CD4-positive, alpha-beta T cell (primary cell): ENCODE measurements around the gene SUPT4H1. TPM values are rescaled to one million over a fixed set of nuclear protein-coding genes. Genes with fewer than 3 reads are reported as not detected.

ENCODE experiments used
- ATAC-seq: fragments of 200-7000 bp; cut with Tn5 transposase; one replicate; pipeline ENCODE4 v1.10.0; 2022; ENCODE audit warnings: mild to moderate bottlenecking; ENCODE audit not compliant: poor library complexity
- CTCF ChIA-PET: fragments of 350-600 bp; sonication (Branson Sonifier 250); formaldehyde crosslinking; loops from one replicate; lab custom pipeline; 2021; ENCODE audit warnings: antibody characterized with exemption, inconsistent platforms; lab: Charles Lee
- POLR2A ChIA-PET: fragments of 350-600 bp; sonication (Branson Sonifier 250); formaldehyde crosslinking; loops from one replicate; lab custom pipeline; 2021; ENCODE audit warnings: antibody characterized with exemption, inconsistent platforms; lab: Charles Lee
- DNase-seq, 14 experiments: peaks; one replicate each; pipeline ENCODE4 v3.0.0-alpha.2; 2013 to 2020; ENCODE audit warnings: mixed read lengths in 2 of 14
- H3K27ac ChIP-seq, 2 donors: one replicate each; pipeline versions ENCODE4 v1.5.1 to v1.7.0; 2013; ENCODE audit warnings: low read length in 2 of 2, low read depth in 1 of 2, mild to moderate bottlenecking in 1 of 2
- H3K27me3 ChIP-seq, 2 experiments: 1 replicate in 1 of 2; 2 replicates in 1 of 2; pipeline versions ENCODE4 v1.6.1 to v1.7.0; 2013; ENCODE audit warnings: low read length in 2 of 2, control low read depth in 1 of 2, mild to moderate bottlenecking in 1 of 2, moderate library complexity in 1 of 2; ENCODE audit not compliant: insufficient read depth in 2 of 2, control insufficient read depth in 1 of 2
- H3K36me3 ChIP-seq: one replicate; pipeline ENCODE4 v1.6.1; 2013; ENCODE audit warnings: low read length, control low read depth; ENCODE audit not compliant: insufficient read depth
- H3K4me1 ChIP-seq: one replicate; pipeline ENCODE4 v1.6.1; 2013; ENCODE audit warnings: low read length, control low read depth; ENCODE audit not compliant: insufficient read depth
- H3K4me3 ChIP-seq: one replicate; pipeline ENCODE4 v1.5.1; 2013; ENCODE audit warnings: mild to moderate bottlenecking, low read length, moderate library complexity
- H3K9me3 ChIP-seq, 2 experiments: 1 replicate in 1 of 2; 2 replicates in 1 of 2; pipeline versions ENCODE4 v1.6.1 to v1.7.0; 2013; ENCODE audit warnings: low read length in 2 of 2, mild to moderate bottlenecking in 2 of 2, control low read depth in 1 of 2, moderate library complexity in 1 of 2; ENCODE audit not compliant: control insufficient read depth in 1 of 2, insufficient read depth in 1 of 2
- H3K27ac Mint-ChIP-seq: one replicate; pipeline ENCODE4 v1.8.0; 2020; ENCODE audit warnings: mixed read lengths
- H3K27me3 Mint-ChIP-seq: one replicate; pipeline ENCODE4 v1.8.0; 2021; ENCODE audit warnings: mixed read lengths
- H3K36me3 Mint-ChIP-seq: one replicate; pipeline ENCODE4 v1.8.0; 2021; ENCODE audit warnings: low read depth, mixed read lengths
- H3K4me1 Mint-ChIP-seq: one replicate; pipeline ENCODE4 v1.8.0; 2021; ENCODE audit warnings: low read depth, mixed read lengths
- H3K4me3 Mint-ChIP-seq: one replicate; pipeline ENCODE4 v1.8.0; 2020; ENCODE audit warnings: mild to moderate bottlenecking, mixed read lengths
- H3K9me3 Mint-ChIP-seq: one replicate; pipeline ENCODE4 v1.8.0; 2020; ENCODE audit warnings: mixed read lengths
- intact Hi-C, 2 experiments: fragments of 100-400 bp; cut with DNase I in 1 of 2; cut with micrococcal nuclease in 1 of 2; formaldehyde crosslinking; loops; one replicate each; pipeline versions ENCODE4 v1.15.1 to v1.9.0; 2023 to 2025; cut with DNase I, micrococcal nuclease
- total RNA-seq, 174 experiments: library from RNA in 2 of 174; stranded (reverse) in 2 of 174; gene quantifications; one replicate each; pipeline ENCODE4 v1.2.3 and lab custom pipeline; 2021 to 2026
- TF ChIP-seq, protein P1 (sequence below): fragments of 200-600 bp; IDR thresholded peaks from one replicate; pipeline ENCODE4 v1.8.0; 2022; ENCODE audit warnings: antibody characterized with exemption, mild to moderate bottlenecking

Gene SUPT4H1
- total RNA-seq, 2 experiments from 2014 or later: 46.5 to 47.0 TPM

DNA sequence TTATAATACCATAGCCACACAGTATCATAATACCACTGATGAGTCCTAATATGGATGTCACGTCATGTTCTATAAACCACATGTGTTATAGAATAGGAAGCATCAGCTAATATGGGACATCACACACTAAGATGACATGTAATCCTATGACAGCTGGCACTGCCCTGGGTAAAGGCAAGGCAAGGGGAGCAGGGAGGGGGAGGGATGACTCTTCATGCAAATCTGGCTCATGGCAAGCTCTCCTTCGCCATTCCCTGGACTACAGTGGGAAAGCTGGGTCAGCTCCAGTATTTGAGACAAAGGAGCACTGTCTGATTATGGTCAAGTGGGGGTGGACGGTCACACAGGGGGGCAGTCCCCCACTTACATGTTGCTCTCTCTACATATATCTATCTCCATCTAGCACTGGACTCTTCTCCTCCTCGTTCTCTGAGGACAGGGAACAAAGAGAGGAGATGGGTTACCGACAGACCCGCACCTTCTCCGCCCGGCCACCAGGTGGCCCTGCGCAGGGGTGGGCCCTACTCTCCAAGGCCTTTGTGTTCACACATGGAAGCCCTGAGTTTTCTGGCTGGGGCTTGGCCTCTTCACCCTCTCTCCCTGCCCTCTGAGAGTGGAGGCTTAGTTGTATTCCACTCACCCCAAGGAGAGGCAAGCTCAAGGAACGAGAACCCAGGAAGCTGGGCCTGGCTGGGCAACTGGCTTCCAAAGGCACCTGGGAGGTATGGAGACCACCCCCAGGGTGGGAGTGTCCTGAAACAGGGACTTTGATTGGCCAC is 47.8 kb downstream of the SUPT4H1 start:
- DNase-seq (peak; percentile 38 to 78 (median 51)), ATAC-seq (peak; percentile 95)
- peaks cover 6% of the 10 kb centered on the region for H3K4me1 Mint-ChIP-seq
- H3K27me3 Mint-ChIP-seq: no peaks in the 10 kb centered on the region
- POLR2A ChIA-PET: interaction anchor here (0.8 to 2.0 kb wide), 8 partner anchors 13 to 803 kb away, joined by 3 to 10 read pairs (median 4); partner anchors contain the start of genes HSF5, RNF43, SUPT4H1 and TRIM37
- Histone ChIP-seq H3K27me3 (no peaks in the 10 kb centered on the region), H3K27ac (no peak overlapping the region), H3K4me3 (no peak overlapping the region), H3K4me1 (peaks cover 8% of the 10 kb centered on the region), H3K9me3 (no peaks in the 10 kb centered on the region), H3K36me3 (peaks cover 8% of the 10 kb centered on the region)
- H3K9me3 Mint-ChIP-seq: no peaks in the 10 kb centered on the region
- TF ChIP-seq, protein P1, sequence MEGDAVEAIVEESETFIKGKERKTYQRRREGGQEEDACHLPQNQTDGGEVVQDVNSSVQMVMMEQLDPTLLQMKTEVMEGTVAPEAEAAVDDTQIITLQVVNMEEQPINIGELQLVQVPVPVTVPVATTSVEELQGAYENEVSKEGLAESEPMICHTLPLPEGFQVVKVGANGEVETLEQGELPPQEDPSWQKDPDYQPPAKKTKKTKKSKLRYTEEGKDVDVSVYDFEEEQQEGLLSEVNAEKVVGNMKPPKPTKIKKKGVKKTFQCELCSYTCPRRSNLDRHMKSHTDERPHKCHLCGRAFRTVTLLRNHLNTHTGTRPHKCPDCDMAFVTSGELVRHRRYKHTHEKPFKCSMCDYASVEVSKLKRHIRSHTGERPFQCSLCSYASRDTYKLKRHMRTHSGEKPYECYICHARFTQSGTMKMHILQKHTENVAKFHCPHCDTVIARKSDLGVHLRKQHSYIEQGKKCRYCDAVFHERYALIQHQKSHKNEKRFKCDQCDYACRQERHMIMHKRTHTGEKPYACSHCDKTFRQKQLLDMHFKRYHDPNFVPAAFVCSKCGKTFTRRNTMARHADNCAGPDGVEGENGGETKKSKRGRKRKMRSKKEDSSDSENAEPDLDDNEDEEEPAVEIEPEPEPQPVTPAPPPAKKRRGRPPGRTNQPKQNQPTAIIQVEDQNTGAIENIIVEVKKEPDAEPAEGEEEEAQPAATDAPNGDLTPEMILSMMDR: peak; percentile 71
- CTCF ChIA-PET: interaction anchor here (0.7 to 2.3 kb wide), 9 partner anchors 10 to 330 kb away, joined by 3 to 17 read pairs (median 4); partner anchors contain the start of gene HSF5
- no peaks in the 10 kb centered on the region for H3K36me3 Mint-ChIP-seq
- intact Hi-C loops: no loop called here
- H3K27ac Mint-ChIP-seq: no peak overlapping the region
- H3K4me3 Mint-ChIP-seq: no peak overlapping the region

DNA sequence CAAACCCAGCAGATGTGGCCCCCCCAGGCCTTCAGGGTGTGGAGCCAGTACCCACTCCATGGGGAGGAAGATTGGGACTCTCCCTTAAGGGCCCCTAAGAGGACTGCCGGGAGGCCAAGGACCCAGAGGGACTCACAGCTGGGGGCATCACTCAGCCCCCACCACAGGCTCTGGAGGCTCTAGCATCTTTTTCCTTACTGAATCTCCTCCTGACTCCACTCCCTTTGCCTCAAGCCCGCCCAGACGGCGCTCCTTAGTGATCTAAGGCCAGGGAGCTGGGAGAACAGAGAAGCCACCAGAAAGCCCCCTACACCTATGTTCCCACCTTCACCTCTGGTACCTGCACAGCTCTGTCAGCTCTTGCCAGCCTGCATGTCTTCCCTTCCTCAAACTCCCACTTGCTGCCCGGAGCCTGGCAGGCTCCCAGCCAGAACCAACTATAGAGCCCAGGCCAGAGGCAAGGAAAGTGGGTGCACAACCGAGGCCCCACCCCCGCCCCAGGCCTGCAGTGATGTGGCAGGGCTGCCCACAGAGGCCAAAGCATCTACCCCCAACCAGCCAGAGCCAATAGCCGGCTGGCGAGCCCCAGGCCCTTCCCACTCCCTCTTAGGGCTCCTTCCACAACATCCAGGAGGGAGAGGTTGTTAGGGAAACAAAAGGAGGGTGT is 48.9 kb downstream of the SUPT4H1 start:
- Histone ChIP-seq H3K27me3 (no peaks in the 10 kb centered on the region), H3K4me3 (no peak overlapping the region), H3K27ac (no peak overlapping the region), H3K36me3 (peaks cover 4% of the 10 kb centered on the region), H3K4me1 (peaks cover 8% of the 10 kb centered on the region), H3K9me3 (no peaks in the 10 kb centered on the region)
- Mint-ChIP-seq H3K4me1 (peaks cover 6% of the 10 kb centered on the region), H3K27ac (no peak overlapping the region), H3K4me3 (no peak overlapping the region), H3K9me3 (no peaks in the 10 kb centered on the region), H3K36me3 (no peaks in the 10 kb centered on the region), H3K27me3 (no peaks in the 10 kb centered on the region)
- DNase-seq (peak in 1 of 14 experiments; percentile 6), ATAC-seq (no peak)
- intact Hi-C loops: no loop called here
- TF ChIP-seq, protein P1: no peak
- ChIA-PET POLR2A (interaction anchor here (1.1 to 2.0 kb wide), 2 partner anchors 15 to 185 kb away, joined by 3 to 6 read pairs; partner anchors contain the start of gene HSF5), CTCF (interaction anchor here (1.0 to 2.3 kb wide), 6 partner anchors 14 to 185 kb away, joined by 4 to 17 read pairs (median 4); partner anchors contain the start of gene HSF5)

DNA sequence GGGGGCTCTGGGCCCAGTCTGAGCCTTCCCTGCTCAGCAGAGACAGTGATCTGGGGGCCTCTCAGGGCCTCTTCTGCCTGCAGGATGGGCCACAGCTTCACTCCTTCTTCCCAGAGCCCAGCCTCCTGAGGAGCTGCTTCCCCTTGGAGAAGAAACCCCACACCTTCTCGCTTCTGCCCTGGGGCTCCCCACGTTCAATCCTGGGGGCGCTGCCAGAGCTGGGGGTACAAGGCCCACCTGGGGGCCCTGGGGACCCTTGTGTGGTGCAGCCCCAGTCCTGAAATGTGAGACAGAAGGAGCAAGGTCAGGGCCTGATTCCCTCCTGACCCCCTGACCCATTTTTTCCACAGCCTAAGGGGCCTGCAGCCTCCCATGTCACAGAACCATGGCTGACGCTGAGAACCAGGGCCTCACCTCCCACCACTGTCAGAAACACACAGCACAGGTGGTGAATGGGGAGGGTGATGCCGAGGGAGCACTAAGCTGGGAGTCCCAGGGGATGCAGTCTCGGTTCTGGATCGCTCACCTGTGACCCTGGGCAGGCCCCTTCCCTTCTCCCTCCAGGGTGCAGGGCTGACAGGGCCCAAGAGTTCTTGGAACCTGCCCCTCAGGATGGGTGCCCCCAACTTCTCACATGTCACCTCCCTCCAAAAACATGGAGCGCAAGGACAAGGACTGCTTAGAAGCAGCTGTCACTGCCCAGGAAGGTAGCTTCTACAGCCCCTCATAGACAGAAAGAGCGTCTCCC is 49.7 kb downstream of the SUPT4H1 start:
- no peaks in the 10 kb centered on the region for H3K36me3 Mint-ChIP-seq
- Histone ChIP-seq H3K9me3 (no peaks in the 10 kb centered on the region), H3K27me3 (no peaks in the 10 kb centered on the region), H3K27ac (no peak overlapping the region), H3K4me3 (no peak overlapping the region), H3K36me3 (peaks cover 1% of the 10 kb centered on the region), H3K4me1 (peaks cover 8% of the 10 kb centered on the region)
- no peaks in the 10 kb centered on the region for H3K27me3 Mint-ChIP-seq
- POLR2A ChIA-PET: no interaction called here
- H3K9me3 Mint-ChIP-seq: no peaks in the 10 kb centered on the region
- H3K4me1 Mint-ChIP-seq: peaks cover 6% of the 10 kb centered on the region
- TF ChIP-seq, protein P1: no peak
- ATAC-seq (no peak), DNase-seq (peak in 1 of 14 experiments; percentile 11)
- intact Hi-C loops: no loop called here
- no peak overlapping the region for H3K4me3 Mint-ChIP-seq
- no peak overlapping the region for H3K27ac Mint-ChIP-seq
- CTCF ChIA-PET: no interaction called here
